ENCODE measurements around the gene SORCS2. TPM values are rescaled to one million over a fixed set of nuclear protein-coding genes. Genes with fewer than 3 reads are reported as not detected.

SORCS2 gene
- total RNA-seq, result 6.8 to 7.1 TPM (median 7.1 TPM) in 3 replicates

- DNase-seq (ENCODE audit: low spot score in 2 of 2, unreplicated experiment in 2 of 2), result peak; percentile 72 to 88
- H3K4me1 Mint-ChIP-seq, result peaks cover 27% of the 10 kb centered on the region
- H3K9me3 Mint-ChIP-seq, result no peaks in the 10 kb centered on the region
- peak within 1 kb of the TSS; percentile 69 for H3K4me3 Mint-ChIP-seq
- peaks cover 77% of the 10 kb centered on the region for H3K27me3 Mint-ChIP-seq (ENCODE audit: low read depth)
- H3K27ac Mint-ChIP-seq, result no peak within 1 kb of the TSS
- TF ChIP-seq, protein P1, sequence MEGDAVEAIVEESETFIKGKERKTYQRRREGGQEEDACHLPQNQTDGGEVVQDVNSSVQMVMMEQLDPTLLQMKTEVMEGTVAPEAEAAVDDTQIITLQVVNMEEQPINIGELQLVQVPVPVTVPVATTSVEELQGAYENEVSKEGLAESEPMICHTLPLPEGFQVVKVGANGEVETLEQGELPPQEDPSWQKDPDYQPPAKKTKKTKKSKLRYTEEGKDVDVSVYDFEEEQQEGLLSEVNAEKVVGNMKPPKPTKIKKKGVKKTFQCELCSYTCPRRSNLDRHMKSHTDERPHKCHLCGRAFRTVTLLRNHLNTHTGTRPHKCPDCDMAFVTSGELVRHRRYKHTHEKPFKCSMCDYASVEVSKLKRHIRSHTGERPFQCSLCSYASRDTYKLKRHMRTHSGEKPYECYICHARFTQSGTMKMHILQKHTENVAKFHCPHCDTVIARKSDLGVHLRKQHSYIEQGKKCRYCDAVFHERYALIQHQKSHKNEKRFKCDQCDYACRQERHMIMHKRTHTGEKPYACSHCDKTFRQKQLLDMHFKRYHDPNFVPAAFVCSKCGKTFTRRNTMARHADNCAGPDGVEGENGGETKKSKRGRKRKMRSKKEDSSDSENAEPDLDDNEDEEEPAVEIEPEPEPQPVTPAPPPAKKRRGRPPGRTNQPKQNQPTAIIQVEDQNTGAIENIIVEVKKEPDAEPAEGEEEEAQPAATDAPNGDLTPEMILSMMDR (IDR thresholded peaks at IDR 0.05; ENCODE audit: unreplicated experiment), result peak; percentile 64
- H3K36me3 Mint-ChIP-seq, result no peaks in the 10 kb centered on the region
These were observed at the start of gene SORCS2 for GRCh38 chr4:7192252-7193029. TSS of gene SORCS2 (plus strand) at chr4:7192538.

DNA sequence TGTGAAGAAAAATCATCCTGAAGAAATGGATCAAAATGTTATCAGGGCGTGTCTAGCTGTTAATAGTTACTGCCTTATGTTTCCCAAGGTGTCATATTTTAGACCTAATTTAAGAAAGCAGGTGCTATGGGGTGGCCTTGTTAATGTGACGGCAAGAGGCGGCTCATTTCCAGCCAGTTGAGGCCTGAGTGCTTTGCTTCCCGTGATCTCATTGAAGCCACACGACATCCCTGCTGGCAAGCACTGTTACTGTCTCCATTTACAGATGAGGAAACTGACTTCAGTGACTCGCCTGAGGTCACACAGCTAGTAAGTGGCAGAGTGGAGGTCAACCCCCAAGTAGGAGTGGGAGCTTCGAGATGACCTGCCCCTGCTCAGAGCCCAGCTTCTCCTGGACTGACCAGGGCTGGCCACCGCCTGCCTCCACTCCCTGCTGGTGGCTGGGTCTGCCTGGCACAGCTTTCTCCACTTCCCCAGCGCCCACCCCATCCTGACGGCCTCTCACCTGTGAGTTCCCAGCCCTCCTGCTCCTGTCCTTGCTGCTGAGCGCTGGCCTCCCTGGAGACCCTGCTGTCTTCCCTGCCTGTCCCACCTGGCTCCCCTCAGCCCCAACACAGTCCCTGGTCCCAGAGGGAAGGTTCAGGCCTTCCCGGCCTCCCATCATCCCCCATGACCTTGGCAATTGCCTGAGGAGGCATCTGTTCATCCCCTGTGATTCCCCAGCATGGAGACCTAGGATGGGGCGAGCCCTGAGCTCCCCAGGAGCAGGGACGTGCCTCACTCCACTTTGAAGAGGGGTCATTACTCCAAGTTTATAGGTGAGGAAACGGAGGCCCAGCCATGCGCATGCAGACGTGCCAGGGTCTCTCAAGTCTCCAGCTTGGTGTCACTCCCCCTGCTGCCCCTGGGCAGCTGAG is 47.7 kb upstream of the SORCS2 start:
- Mint-ChIP-seq H3K9me3 (no peaks in the 10 kb centered on the region), H3K4me3 (no peak overlapping the region), H3K27me3 (ENCODE audit: low read depth) (peaks cover 2% of the 10 kb centered on the region), H3K4me1 (peaks cover 22% of the 10 kb centered on the region), H3K36me3 (no peaks in the 10 kb centered on the region), H3K27ac (no peak overlapping the region)
- TF ChIP-seq, protein P1 (IDR thresholded peaks at IDR 0.05; ENCODE audit: unreplicated experiment), result no peak
- no peak for DNase-seq (ENCODE audit: low spot score in 2 of 2, unreplicated experiment in 2 of 2)

GRCh38 chr4:7145291-7145934 is 46.9 kb upstream of the SORCS2 start:
- TF ChIP-seq, protein P1 (IDR thresholded peaks at IDR 0.05; ENCODE audit: unreplicated experiment), result no peak
- no peak overlapping the region for H3K27ac Mint-ChIP-seq
- no peaks in the 10 kb centered on the region for H3K36me3 Mint-ChIP-seq
- peaks cover 2% of the 10 kb centered on the region for H3K27me3 Mint-ChIP-seq (ENCODE audit: low read depth)
- H3K4me3 Mint-ChIP-seq, result no peak overlapping the region
- peaks cover 20% of the 10 kb centered on the region for H3K4me1 Mint-ChIP-seq
- DNase-seq (ENCODE audit: low spot score in 2 of 2, unreplicated experiment in 2 of 2), result no peak
- H3K9me3 Mint-ChIP-seq, result no peaks in the 10 kb centered on the region

DNA sequence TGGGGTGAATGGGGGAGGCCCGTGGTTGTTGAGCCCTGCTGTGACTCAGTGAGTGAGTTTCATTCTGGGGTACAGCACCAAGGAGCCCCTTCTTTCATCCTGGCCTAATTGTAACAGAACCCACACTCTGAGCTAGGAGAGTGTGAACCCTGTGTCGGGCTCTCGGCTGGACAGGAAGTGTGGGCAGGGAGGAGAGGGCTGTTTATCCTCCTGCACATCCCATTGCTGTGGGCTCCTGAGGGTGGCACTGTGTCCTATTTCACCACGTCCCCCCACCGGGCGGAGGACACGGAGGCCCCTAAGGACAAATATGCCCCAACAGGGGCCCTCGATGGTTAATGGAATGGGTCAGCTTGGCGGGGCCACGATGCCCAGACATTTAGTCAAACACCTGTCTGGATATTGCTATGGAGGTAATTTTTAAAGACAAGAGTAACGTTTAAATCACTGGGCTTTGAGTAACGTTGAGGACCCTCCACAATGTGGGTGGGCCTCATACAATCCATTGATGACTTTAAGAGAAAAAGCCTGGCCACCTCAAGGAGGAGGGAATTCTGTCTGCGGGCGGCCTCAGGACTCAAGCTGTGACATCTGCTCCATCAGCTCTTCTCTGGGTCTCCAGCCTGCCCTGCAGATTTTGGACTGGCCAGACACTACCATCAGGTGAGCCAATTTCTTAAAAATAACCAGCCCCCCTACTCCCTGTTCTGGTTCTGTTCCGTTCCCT is 46.1 kb upstream of the SORCS2 start:
- peaks cover 20% of the 10 kb centered on the region for H3K4me1 Mint-ChIP-seq
- no peak for DNase-seq (ENCODE audit: low spot score in 2 of 2, unreplicated experiment in 2 of 2)
- TF ChIP-seq, protein P1 (IDR thresholded peaks at IDR 0.05; ENCODE audit: unreplicated experiment), result no peak
- no peaks in the 10 kb centered on the region for H3K9me3 Mint-ChIP-seq
- H3K4me3 Mint-ChIP-seq, result no peak overlapping the region
- H3K27me3 Mint-ChIP-seq (ENCODE audit: low read depth), result peaks cover 2% of the 10 kb centered on the region
- H3K27ac Mint-ChIP-seq, result peak overlapping the region; percentile 72
- H3K36me3 Mint-ChIP-seq, result no peaks in the 10 kb centered on the region

GRCh38 chr4:7146786-7147115 is 45.6 kb upstream of the SORCS2 start:
- peak overlapping the region; percentile 1 for H3K4me3 Mint-ChIP-seq
- peaks cover 23% of the 10 kb centered on the region for H3K4me1 Mint-ChIP-seq
- no peaks in the 10 kb centered on the region for H3K9me3 Mint-ChIP-seq
- no peaks in the 10 kb centered on the region for H3K36me3 Mint-ChIP-seq
- TF ChIP-seq, protein P1 (IDR thresholded peaks at IDR 0.05; ENCODE audit: unreplicated experiment), result no peak
- peak overlapping the region; percentile 72 for H3K27ac Mint-ChIP-seq
- peaks cover 2% of the 10 kb centered on the region for H3K27me3 Mint-ChIP-seq (ENCODE audit: low read depth)
- no peak for DNase-seq (ENCODE audit: low spot score in 2 of 2, unreplicated experiment in 2 of 2)

Data from mesothelial cell of epicardium (in vitro differentiated cells).